Glutamatergic neuron (in vitro differentiated cells): ENCODE results near the gene VAV2. TPM values are rescaled to one million over a fixed set of nuclear protein-coding genes. Genes with fewer than 3 reads are reported as not detected.
"Not testable (repeated sequence)": the region's sequence is repeated elsewhere in the genome, so short reads cannot be mapped to it uniquely, and the experiment has no call there.

ENCODE experiments used
- DNase-seq: peaks from one replicate; pipeline ENCODE4 v3.0.0; 2022
- H3K27ac Mint-ChIP-seq: one replicate; pipeline ENCODE4 v1.8.0; 2020; ENCODE audit warnings: mild to moderate bottlenecking, mixed read lengths, inconsistent platforms; ENCODE audit not compliant: unreplicated experiment
- H3K27me3 Mint-ChIP-seq: one replicate; pipeline ENCODE4 v1.8.0; 2020; ENCODE audit warnings: mild to moderate bottlenecking, moderate library complexity, mixed read lengths, inconsistent platforms; ENCODE audit not compliant: unreplicated experiment
- H3K36me3 Mint-ChIP-seq: one replicate; pipeline ENCODE4 v1.8.0; 2020; ENCODE audit warnings: mild to moderate bottlenecking, mixed read lengths, inconsistent platforms; ENCODE audit not compliant: unreplicated experiment
- H3K4me1 Mint-ChIP-seq: one replicate; pipeline ENCODE4 v1.8.0; 2020; ENCODE audit warnings: mild to moderate bottlenecking, low read depth, mixed read lengths, inconsistent platforms; ENCODE audit not compliant: unreplicated experiment
- H3K4me3 Mint-ChIP-seq: one replicate; pipeline ENCODE4 v1.8.0; 2020; ENCODE audit warnings: mild to moderate bottlenecking, mixed read lengths, inconsistent platforms; ENCODE audit not compliant: unreplicated experiment
- H3K9me3 Mint-ChIP-seq: one replicate; pipeline ENCODE4 v1.8.0; 2020; ENCODE audit warnings: mild to moderate bottlenecking, moderate library complexity, mixed read lengths, inconsistent platforms; ENCODE audit not compliant: unreplicated experiment
- total RNA-seq: library from RNA; stranded (reverse); fragmentation: NEBNext Ultra II Directional; extraction: Animal tissue kit (Norgen Biotek cat#: 25700); gene quantifications from one replicate; pipeline ENCODE4 v1.2.1, GENCODE V29; 2021; ENCODE audit not compliant: unreplicated experiment
- TF ChIP-seq, protein P1 (sequence below): fragments of 200-600 bp; sonication (generic); IDR thresholded peaks from one replicate; pipeline ENCODE4 v1.5.0; 2021; ENCODE audit not compliant: partially characterized antibody, unreplicated experiment

VAV2 gene
- total RNA-seq, 1 donor from 2014 or later: 270 TPM

DNA sequence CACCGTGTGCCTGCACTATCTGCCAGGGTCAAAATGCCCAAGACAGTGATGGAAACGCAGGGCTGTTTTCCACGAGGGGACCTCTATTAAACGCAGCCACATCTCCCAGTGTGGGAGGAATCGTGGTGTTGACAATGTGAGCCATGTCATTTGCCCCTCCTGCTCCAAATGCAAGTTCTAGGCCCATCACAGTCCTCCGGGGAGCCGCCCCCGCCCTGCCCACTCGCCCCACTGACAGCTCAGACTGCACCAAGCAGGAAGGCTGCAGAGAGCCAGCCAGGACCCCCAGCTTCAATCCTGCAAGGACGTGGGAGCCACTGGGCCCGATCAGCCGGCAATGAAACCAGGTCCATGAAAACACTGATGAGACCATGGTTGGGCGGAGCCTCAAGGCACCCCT lies 85.9 kb downstream of the VAV2 start:
- TF ChIP-seq, protein P1, sequence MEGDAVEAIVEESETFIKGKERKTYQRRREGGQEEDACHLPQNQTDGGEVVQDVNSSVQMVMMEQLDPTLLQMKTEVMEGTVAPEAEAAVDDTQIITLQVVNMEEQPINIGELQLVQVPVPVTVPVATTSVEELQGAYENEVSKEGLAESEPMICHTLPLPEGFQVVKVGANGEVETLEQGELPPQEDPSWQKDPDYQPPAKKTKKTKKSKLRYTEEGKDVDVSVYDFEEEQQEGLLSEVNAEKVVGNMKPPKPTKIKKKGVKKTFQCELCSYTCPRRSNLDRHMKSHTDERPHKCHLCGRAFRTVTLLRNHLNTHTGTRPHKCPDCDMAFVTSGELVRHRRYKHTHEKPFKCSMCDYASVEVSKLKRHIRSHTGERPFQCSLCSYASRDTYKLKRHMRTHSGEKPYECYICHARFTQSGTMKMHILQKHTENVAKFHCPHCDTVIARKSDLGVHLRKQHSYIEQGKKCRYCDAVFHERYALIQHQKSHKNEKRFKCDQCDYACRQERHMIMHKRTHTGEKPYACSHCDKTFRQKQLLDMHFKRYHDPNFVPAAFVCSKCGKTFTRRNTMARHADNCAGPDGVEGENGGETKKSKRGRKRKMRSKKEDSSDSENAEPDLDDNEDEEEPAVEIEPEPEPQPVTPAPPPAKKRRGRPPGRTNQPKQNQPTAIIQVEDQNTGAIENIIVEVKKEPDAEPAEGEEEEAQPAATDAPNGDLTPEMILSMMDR: no peak
- DNase-seq: no peak
- Mint-ChIP-seq H3K27ac (no peak overlapping the region), H3K9me3 (peaks cover 42% of the 10 kb centered on the region), H3K4me3 (peak overlapping the region; percentile 55), H3K36me3 (no peaks in the 10 kb centered on the region), H3K4me1 (peaks cover 43% of the 10 kb centered on the region), H3K27me3 (peaks cover 29% of the 10 kb centered on the region)

DNA sequence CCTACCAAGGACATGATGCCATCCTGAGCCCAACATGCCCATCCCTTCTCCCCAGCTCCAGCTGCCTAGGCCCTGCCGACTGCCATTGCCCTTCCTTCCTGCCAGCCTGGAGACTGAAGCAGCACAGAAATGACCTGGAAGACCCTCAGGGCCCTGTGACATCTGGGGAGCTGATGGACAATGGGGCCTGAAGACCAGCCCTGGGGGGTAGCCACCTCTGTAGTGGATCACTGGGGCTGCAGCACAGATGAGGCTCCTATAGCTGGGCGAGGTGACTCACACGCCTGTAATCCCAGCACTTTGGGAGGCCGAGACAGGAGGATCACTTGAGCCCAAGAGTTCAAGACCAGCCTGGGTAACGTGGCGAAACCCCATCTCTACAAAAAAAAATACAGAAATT lies 86.6 kb downstream of the VAV2 start:
- no peak overlapping the region for H3K27ac Mint-ChIP-seq
- H3K4me3 Mint-ChIP-seq: no peak overlapping the region
- H3K36me3 Mint-ChIP-seq: no peaks in the 10 kb centered on the region
- DNase-seq: no peak
- TF ChIP-seq, protein P1: no peak
- H3K27me3 Mint-ChIP-seq: peaks cover 26% of the 10 kb centered on the region
- peaks cover 39% of the 10 kb centered on the region for H3K4me1 Mint-ChIP-seq
- peaks cover 40% of the 10 kb centered on the region for H3K9me3 Mint-ChIP-seq

DNA sequence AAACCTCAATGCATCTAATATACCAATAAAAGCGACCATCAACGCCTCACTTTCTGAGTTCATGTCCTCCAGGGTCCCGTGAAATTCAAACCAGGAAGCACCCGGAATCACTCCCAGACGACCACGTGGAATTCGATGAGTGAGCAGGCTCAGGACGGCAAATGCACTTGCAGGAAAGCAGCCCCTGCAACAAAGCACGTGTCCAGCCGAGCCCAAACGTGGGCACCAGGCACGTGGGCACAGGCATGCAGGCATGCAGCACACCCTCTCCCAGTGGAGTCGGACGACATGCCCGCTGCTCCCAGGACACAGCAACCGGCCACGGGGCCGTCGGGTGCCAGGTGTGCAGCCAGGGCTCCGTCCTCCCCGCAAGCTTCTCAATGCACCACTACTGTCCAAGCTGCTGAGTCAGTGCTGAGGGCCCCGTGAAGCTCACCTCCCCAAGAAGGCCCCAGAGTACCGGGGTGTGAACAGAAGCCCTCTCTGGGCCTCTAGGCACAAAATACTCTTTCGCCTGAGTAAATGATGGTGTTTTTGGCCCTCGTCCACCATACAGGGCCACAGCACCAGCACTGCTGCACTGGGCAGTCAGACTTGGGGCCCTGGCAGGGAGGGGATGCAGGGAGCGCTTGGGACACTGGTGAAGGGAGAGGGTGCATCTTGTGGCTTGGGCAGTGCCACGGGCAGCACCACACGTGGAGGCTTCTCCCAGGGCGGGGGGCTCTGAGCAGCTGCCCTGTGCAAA lies 87.6 kb downstream of the VAV2 start:
- TF ChIP-seq, protein P1: no peak

DNA sequence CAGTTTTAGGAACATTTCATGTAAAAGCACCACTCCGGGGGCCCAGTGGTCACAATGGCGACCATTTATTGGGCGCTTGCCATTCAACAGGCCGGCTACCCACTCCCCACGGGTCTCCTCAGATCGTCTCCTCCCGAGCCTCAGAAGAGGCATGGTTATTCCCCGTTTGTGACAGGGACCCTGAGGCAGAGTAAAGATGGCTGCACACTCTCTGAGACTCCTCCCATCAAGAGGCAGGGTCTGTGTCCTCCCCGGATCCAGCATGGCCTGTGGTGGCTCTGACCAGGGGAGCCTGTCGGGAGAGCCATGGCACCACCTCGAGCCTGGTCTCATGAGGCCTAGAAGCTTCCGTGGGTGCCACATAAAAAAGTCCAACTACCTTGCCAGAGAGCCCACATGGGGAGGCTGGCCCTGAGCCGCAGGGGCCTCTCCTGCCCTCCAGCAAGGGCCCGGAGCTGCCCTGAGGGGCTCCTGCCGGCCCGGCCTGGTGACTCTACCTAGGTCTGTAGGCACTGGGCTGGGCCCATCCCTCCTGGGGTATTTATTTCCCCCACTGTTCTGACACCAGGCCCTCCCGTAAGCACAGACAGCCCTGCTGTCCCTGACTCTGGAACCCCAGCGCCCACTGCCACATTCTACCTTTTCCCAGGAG lies 90.8 kb downstream of the VAV2 start:
- Mint-ChIP-seq H3K4me1 (peaks cover 28% of the 10 kb centered on the region), H3K27me3 (peaks cover 24% of the 10 kb centered on the region), H3K9me3 (peaks cover 34% of the 10 kb centered on the region), H3K27ac (no peak overlapping the region), H3K4me3 (no peak overlapping the region), H3K36me3 (no peaks in the 10 kb centered on the region)
- DNase-seq: no peak
- TF ChIP-seq, protein P1: no peak

More for the DNA sequence above, 87.6 kb downstream of the VAV2 start:
- H3K9me3 Mint-ChIP-seq: peaks cover 40% of the 10 kb centered on the region
- H3K27ac Mint-ChIP-seq: peak overlapping the region; percentile 28
- H3K27me3 Mint-ChIP-seq: peaks cover 26% of the 10 kb centered on the region
- peaks cover 37% of the 10 kb centered on the region for H3K4me1 Mint-ChIP-seq
- peak overlapping the region; percentile 57 for H3K4me3 Mint-ChIP-seq
- DNase-seq: no peak
- H3K36me3 Mint-ChIP-seq: no peaks in the 10 kb centered on the region

DNA sequence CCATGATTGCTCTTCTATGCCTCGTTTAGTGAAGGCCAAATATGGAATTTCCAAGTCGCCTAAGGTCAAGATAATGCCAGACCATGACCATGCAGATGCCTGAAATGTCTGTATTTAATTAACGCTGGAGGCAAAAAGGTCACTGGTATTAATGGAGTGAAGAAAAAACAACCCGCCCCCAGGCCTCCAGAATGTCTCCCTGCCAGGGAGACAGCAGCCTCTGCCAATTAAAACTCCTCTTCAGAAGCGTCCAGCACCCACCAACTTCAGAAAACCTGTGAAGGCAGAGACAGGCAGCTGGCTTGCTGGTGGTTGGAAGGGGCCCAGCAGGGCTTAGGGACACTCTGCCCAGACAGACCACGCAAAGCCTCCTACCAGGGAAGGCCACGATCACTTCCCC lies 94.4 kb downstream of the VAV2 start:
- DNase-seq: no peak
- TF ChIP-seq, protein P1: no peak
- peaks cover 5% of the 10 kb centered on the region for H3K36me3 Mint-ChIP-seq
- peaks cover 29% of the 10 kb centered on the region for H3K9me3 Mint-ChIP-seq
- peak overlapping the region; percentile 72 for H3K27ac Mint-ChIP-seq
- H3K4me1 Mint-ChIP-seq: peaks cover 29% of the 10 kb centered on the region
- H3K27me3 Mint-ChIP-seq: peaks cover 21% of the 10 kb centered on the region
- H3K4me3 Mint-ChIP-seq: peak overlapping the region; percentile 63

DNA sequence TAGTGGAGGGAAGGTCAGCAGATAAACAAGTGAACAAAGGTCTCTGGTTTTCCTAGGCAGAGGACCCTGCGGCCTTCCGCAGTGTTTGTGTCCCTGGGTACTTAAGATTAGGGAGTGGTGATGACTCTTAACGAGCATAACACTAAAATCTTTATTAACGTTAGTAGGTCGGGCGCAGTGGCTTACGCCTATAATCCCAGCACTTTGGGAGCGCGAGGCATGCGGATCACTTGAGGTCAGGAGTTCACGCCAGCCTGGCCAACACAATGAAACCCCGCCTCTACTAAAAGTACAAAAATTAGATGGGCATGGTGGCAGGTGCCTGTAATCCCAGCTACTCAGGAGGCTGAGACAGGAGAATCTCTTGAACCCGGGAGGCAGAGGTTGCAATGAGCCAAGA lies 96.1 kb downstream of the VAV2 start:
- Mint-ChIP-seq H3K9me3 (peaks cover 32% of the 10 kb centered on the region), H3K27me3 (peaks cover 23% of the 10 kb centered on the region), H3K4me1 (peaks cover 36% of the 10 kb centered on the region)
- H3K4me3 Mint-ChIP-seq, DNase-seq, H3K36me3 Mint-ChIP-seq, H3K27ac Mint-ChIP-seq: not testable (repeated sequence)
